ENCODE data around the gene PRDM16. TPM values are rescaled to one million over a fixed set of nuclear protein-coding genes. Genes with fewer than 3 reads are reported as not detected.

Gene PRDM16
- total and polyA plus RNA-seq, 2 of the 13 experiments (the other 11 are each of a cell fraction or from before 2014, with no cell fraction given) = 0.15 to 0.81 TPM

DNA sequence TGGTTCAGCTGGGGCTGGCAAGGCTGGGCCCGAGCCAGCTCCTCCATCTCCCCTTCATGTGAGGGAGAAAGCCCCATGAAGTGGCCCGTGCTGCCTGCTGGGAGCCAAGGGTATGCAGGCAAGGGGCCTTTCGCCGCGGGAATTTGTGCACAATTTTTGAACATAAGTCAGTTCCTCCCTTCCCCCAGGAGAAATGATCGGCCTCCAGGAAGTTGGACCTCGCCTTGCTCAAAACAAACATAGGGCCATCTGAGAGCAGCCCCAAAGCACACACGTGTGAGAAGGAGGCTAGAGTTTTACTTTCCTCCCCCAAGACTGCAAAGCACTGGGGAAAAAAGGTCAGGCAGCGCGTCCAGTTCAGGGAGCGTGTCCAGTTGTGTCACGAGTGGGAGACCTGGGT is 64.7 kb downstream of the PRDM16 start (continued):
- TF ChIP-seq NR2F1 (CRISPR knock-in tag; IDR thresholded peaks at IDR 0.05) (no peak), NFRKB (IDR thresholded peaks at IDR 0.05) (no peak), ZNF570 (CRISPR knock-in tag; IDR thresholded peaks at IDR 0.05; ENCODE audit: borderline replicate concordance) (no peak), TAF1 (CRISPR knock-in tag; IDR thresholded peaks at IDR 0.05) (no peak), REPIN1 (CRISPR knock-in tag; IDR thresholded peaks at IDR 0.05; ENCODE audit: borderline replicate concordance, low read depth) (no peak), DNMT3B (CRISPR knock-in tag; conservative IDR thresholded peaks at IDR 0.05) (no peak), ZNF333 (CRISPR knock-in tag; IDR thresholded peaks at IDR 0.05; ENCODE audit: borderline replicate concordance) (no peak), ZNF839 (CRISPR knock-in tag; IDR thresholded peaks at IDR 0.05; ENCODE audit: borderline replicate concordance) (no peak), ZFP62 (CRISPR knock-in tag; IDR thresholded peaks at IDR 0.05) (no peak), MED13 (CRISPR knock-in tag; IDR thresholded peaks at IDR 0.05) (no peak), ZNF546 (CRISPR knock-in tag; conservative IDR thresholded peaks at IDR 0.05) (no peak), ZNF343 (CRISPR knock-in tag; IDR thresholded peaks at IDR 0.05) (no peak), ZFP82 (CRISPR knock-in tag; IDR thresholded peaks at IDR 0.05; ENCODE audit: borderline replicate concordance) (no peak), SATB2 (CRISPR knock-in tag; IDR thresholded peaks at IDR 0.05) (no peak), ELF3 (CRISPR knock-in tag; IDR thresholded peaks at IDR 0.05) (peak; percentile 86), YY1 (IDR thresholded peaks at IDR 0.05; ENCODE audit: insufficient read depth, insufficient replicate concordance, low read depth, low read length) (no peak), GTF3A (CRISPR knock-in tag; conservative IDR thresholded peaks at IDR 0.05) (no peak), MEIS2 (CRISPR knock-in tag; IDR thresholded peaks at IDR 0.05) (no peak), NBN (conservative IDR thresholded peaks at IDR 0.05) (no peak), BCL6 (CRISPR knock-in tag; IDR thresholded peaks at IDR 0.05) (0 out of 2 replicates have a peak, but pooled peaks have one; percentile 16), BHLHE40 (IDR thresholded peaks at IDR 0.05; ENCODE audit: low read length) (no peak), PAF1 (CRISPR knock-in tag; IDR thresholded peaks at IDR 0.05) (no peak)
- TF ChIP-seq, protein P1, sequence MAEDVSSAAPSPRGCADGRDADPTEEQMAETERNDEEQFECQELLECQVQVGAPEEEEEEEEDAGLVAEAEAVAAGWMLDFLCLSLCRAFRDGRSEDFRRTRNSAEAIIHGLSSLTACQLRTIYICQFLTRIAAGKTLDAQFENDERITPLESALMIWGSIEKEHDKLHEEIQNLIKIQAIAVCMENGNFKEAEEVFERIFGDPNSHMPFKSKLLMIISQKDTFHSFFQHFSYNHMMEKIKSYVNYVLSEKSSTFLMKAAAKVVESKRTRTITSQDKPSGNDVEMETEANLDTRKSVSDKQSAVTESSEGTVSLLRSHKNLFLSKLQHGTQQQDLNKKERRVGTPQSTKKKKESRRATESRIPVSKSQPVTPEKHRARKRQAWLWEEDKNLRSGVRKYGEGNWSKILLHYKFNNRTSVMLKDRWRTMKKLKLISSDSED (CRISPR knock-in tag; IDR thresholded peaks at IDR 0.05) = no peak
- TF ChIP-seq, protein P2, sequence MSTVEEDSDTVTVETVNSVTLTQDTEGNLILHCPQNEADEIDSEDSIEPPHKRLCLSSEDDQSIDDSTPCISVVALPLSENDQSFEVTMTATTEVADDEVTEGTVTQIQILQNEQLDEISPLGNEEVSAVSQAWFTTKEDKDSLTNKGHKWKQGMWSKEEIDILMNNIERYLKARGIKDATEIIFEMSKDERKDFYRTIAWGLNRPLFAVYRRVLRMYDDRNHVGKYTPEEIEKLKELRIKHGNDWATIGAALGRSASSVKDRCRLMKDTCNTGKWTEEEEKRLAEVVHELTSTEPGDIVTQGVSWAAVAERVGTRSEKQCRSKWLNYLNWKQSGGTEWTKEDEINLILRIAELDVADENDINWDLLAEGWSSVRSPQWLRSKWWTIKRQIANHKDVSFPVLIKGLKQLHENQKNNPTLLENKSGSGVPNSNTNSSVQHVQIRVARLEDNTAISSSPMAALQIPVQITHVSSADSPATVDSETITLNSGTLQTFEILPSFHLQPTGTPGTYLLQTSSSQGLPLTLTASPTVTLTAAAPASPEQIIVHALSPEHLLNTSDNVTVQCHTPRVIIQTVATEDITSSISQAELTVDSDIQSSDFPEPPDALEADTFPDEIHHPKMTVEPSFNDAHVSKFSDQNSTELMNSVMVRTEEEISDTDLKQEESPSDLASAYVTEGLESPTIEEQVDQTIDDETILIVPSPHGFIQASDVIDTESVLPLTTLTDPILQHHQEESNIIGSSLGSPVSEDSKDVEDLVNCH (CRISPR knock-in tag; IDR thresholded peaks at IDR 0.05) = no peak
- TF ChIP-seq, protein P3, sequence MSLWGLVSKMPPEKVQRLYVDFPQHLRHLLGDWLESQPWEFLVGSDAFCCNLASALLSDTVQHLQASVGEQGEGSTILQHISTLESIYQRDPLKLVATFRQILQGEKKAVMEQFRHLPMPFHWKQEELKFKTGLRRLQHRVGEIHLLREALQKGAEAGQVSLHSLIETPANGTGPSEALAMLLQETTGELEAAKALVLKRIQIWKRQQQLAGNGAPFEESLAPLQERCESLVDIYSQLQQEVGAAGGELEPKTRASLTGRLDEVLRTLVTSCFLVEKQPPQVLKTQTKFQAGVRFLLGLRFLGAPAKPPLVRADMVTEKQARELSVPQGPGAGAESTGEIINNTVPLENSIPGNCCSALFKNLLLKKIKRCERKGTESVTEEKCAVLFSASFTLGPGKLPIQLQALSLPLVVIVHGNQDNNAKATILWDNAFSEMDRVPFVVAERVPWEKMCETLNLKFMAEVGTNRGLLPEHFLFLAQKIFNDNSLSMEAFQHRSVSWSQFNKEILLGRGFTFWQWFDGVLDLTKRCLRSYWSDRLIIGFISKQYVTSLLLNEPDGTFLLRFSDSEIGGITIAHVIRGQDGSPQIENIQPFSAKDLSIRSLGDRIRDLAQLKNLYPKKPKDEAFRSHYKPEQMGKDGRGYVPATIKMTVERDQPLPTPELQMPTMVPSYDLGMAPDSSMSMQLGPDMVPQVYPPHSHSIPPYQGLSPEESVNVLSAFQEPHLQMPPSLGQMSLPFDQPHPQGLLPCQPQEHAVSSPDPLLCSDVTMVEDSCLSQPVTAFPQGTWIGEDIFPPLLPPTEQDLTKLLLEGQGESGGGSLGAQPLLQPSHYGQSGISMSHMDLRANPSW (CRISPR knock-in tag; IDR thresholded peaks at IDR 0.05; ENCODE audit: borderline replicate concordance) = no peak
